GM19023 (cell line): ENCODE data around the gene PALM2AKAP2.

Source experiments
- ATAC-seq: cut with Tn5 transposase; IDR thresholded peaks from one replicate; pipeline ENCODE4 v1.9.1; 2021; ENCODE audit warnings: mild to moderate bottlenecking, moderate library complexity; ENCODE audit not compliant: unreplicated experiment

The PALM2AKAP2 gene

DNA sequence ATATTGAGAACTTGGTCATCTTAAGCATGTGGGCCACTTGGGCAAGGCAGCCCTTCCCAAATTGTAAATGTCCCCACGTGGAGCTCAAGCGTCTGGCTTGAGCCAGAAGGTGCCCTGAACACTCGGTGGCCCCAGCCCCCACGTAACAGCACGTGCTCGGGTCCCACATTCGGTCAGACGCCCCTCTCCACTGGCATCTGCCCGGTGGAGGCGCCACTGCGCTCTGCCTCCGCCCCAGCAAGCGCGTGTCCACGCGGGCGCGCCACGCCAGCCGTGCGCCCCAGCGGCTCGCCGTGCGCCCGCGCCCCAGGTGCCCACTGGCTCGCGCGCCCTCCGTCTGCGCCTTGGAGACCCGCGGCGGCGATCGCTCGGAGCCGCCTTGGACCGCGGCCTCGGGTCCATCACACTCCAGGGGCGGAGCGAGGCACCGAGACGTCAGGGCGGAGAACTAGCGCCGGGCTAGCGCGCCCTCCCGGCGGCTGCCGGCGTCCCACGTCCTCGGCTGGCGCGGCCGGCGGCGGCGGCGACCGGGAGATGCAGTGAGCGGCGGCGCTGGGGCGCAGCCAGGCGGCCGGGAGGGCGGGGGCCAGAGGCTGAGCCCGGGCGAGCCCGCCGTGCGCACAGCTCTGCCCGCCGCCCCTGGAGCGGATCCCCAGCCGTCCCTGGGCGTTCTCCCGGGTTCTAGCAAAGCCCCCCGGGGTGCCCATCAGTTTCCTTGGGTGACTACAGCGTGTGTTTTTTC is at the start of gene PALM2AKAP2:
TSS of gene PALM2AKAP2 (plus strand) at position 488 of the 742 bp plus-strand sequence. CDS start 291 bp downstream, outside the sequence.
- no peak for ATAC-seq

DNA sequence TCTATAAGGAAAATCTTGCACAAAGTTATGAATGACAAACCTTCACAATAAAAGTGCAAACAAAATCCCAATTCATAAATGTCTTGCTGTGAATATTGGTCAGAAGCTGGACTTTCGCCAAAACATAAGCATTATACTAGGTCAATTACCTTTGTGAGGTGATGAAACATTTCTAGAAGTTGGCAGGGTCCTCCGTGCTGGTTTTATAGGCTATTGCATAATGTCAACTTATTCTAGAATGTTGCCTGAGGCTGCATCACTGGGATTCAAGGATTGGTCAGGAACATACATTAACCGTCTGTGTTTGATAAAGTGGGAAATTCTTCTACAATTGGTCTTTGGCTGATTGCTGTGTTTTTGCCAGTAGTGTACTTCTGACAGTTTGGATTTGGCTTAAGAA is 49.8 kb upstream of the PALM2AKAP2 start:
- no peak for ATAC-seq

DNA sequence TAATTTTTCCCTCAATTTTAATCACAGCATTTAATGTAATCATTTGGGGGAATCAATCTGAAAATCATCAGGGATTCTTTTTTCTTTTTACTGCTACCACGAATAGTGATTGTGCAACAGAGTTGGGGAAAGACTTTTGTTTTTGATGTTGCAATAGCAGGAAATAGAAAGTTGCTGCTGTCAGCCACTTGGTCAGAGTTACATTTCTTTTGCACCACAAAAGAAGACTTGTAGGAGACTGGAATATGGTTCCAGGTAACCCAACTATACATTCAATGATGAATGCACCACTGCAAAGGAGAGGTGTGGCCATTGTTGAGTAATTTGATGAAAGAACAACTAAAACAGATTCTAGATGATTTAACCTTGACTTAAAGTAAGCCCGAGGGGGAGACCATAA is 46.3 kb upstream of the PALM2AKAP2 start:
- ATAC-seq: no peak

DNA sequence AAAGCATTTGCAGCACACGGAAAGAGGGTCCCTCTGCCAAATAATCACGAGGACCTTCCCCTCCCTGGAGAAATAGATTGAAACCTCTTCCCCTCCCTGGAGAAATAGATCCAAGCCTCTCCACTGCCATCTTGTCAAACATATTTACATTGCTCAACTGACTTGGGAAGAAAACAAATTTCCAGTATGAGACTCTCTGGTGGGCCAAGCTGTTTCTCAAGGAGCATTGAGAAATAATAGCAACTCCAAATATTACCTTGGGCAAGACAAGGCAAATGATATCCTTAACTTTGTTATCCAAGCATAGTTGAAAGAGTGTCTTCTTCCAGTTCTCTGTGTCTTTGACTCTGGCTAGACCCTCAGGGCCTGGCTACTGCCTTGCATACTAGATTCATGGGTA is 45.2 kb upstream of the PALM2AKAP2 start:
- no peak for ATAC-seq

DNA sequence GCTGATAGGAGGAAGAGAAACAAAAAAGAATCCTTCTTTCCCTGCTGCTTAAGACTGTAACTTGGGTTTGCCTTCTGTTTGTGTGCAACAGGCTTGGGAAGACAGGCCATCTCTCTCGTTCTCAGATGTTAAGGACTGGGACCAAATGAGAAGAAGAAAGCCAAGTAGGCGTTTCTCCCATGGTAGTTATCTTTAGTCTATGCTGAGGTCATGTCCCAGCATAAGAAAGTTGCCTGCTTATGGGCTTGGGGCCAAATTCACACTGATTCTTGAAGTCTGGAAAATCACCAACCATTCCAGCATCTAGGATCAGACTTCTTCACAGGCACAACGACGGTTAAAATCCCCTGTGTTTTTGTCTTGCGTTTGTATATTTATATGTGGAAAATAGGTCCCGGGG is 44.2 kb upstream of the PALM2AKAP2 start:
- no peak for ATAC-seq

DNA sequence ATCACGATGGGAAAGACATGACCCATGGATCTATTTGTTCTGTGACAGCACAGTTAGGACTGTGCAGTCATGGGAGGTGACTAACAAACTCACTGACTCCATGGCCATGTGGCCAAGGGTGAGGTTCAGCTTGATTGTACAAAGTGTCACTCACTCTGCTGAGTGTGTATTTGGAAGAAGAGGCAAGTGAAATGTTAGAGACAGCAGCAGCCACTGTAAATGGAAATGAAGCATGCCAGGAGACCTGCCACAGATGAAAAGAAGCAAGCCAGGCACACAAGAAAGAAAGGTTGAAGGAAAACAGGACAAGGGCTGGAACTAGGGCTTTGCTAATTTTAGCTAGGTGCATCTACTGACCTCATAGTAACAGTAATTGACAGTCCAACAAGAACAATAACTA is 42.7 kb upstream of the PALM2AKAP2 start:
- ATAC-seq: no peak

DNA sequence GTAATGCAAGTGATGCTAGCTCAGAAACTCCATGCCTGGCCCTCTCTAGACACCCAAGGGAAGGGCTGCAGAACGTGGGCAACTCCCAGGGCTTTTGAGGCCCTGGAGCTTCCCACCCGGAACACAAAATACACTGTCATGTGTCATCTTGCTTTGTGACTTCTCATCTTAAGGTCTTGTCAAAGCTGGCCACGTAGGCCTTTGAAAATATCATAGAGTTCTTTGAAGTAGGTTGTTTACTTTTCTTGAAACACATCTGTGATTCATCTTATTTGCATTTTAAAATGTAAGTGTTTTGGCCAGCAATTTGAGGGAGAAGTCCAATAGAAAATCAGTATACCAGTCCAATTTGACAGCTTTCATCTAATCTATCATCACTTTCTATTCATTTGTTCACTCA is 40.2 kb upstream of the PALM2AKAP2 start:
- no peak for ATAC-seq

DNA sequence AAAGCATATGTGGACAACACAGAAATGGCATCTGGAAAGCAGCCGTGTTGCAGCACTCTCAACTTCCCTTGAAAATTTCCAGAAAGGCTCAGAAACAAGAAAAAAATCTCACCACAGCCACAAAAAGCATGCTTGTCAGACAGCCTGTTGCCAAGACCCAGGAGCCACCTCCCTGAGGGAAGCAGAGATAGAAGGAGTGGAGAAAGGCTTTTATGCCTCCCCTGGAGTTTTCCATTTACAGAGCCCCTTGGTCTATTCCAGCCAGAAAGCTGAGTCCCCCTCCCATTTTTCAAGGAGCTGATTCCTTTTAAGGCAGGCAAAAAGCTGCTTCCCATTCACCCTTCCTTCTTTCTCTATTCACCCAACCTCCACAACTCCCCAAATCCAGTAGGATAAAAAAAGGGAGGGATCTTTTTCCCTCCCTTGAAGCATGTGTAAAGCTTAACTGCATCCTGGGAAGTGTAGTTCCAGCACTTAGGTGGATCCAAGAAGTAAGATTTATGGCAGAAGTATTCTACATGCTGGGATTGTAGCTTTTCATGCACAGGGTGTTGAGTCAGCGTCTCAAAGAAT is 37.1 kb upstream of the PALM2AKAP2 start:
- ATAC-seq: no peak

DNA sequence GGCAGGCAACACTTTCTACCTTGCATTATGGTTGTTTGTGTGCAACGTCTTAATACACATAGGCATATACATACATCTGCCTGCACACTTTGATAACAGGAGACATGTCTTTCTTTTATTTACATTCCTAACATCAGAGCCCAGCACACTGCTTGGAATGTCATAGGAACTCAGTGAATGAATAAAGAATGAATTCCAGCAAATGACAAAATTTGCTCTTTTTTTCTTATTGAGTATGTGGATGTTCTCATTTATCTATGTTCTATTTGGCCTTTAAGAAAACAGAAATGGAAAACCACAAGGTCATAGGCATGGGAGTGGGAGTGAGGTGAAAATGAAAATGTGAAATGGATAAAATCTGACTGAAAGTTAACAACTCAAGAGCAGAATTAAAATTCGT is 36.3 kb upstream of the PALM2AKAP2 start:
- ATAC-seq: no peak

DNA sequence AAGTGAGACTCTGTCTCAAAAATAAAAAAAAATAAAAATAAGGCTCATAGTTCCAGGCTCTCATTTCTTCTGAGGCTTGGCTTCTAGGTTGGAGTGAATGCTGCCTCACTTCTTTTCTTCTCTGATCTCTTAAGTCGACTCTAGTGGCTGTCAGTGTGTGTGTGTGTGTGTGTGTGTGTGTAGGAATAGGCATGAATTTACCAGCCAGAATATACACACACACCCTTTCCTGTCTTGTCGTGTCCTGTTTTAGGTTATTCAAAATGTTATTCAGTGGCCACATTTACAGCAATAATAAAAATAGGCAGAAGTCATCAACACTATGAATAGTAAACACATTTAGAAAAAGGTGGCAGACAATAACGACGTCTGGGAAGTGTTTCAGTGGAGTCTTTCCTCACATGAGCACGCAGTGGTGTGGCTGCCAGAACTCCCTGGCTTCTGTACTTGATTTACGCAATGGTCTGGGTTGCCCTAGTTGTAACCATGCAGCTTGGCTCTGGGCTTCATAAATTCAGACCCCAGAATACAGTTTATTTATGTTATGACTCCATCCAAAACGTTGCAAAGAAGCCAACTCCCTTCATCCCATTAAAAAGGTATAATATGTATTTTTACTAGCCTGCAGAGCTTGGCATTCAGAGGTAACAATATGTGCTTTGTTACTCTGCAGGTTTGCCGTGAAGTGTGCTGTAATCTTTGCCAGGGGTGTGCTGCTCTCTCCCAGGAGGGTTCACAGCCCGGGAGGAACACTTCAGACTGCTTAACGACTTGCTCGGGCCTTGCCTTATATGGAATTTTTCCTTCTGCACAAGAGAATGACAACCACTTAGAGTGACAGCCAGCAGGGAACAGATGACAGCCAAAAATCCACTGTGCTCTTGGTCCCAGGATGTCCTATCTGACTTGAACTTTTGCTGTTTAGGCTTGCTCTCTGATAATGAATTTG is 34.4 kb upstream of the PALM2AKAP2 start:
- ATAC-seq: no peak

DNA sequence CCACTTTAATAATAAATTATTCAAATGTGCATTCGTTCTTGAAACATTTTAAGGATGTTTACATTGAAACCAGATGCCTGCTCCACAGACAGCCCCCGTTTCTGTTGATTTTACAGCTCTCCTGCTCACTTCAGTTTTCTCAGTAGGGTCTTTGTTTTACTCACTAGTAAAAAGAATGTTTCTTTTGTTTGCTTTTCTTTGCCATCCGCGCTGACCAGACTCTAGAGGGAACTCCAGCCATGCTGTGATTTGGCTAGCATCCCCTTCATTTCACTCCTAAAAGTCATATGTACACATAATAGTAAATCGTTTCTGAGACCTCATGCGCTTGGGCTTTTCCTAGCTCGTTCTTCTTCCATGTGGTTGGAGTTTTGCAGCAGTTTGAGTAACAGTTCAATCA is 28.7 kb upstream of the PALM2AKAP2 start:
- ATAC-seq: no peak

DNA sequence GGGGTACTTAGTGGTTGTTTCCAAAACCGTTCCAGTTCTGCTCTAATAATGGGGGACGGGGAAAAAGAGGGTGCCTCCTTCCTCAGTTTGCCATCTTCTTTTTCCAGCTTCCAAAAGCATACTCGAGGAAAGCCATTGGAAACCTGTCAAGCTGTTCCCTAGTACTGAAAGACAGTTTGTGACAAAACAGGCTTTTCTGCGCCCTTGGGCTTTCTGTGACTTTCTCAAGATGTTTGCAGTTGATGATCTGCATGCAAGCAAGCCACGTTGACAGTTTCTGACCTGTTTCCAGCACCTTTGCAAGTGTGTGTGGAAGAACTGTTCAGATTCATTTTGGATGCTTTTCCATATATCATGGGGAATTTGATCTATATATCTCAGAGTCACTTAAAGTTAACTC is 26.7 kb upstream of the PALM2AKAP2 start:
- no peak for ATAC-seq

DNA sequence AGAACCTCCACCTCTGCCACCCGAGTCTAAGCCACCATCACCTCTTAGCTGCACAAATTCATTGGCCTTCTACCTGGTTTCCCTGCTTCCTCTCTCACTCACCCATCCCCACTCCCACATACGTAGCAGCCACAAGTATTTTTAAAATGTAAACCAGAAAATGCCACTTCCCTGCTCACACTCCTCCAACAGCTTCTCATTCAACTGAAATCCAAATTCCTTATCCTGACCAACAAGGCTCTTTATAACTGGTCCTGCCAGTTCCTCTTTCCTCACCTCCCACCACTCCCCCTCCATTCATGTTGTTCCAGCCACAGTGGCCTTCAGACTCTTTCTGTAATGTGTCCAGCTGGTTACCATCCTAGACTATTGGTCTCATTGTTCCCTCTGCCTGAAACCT is 25.0 kb upstream of the PALM2AKAP2 start:
- no peak for ATAC-seq

DNA sequence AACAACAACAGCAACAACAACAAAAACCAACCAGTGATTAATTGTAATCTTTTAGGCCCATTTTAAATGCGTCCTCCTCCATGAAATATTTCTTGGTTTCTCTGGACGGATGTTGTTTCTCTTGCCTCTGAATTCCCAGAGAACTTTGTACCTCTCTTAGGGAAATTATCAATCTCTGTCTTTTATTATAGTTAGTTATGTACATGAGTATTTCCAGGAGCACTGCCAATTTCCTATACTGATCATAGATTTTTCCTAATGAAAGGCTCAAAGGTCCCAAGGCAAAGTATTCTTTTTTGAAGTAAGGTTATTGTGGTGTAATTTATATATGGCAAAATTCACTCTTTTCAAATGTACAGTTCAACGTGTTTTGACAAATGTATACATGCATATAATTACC is 20.4 kb upstream of the PALM2AKAP2 start:
- no peak for ATAC-seq

DNA sequence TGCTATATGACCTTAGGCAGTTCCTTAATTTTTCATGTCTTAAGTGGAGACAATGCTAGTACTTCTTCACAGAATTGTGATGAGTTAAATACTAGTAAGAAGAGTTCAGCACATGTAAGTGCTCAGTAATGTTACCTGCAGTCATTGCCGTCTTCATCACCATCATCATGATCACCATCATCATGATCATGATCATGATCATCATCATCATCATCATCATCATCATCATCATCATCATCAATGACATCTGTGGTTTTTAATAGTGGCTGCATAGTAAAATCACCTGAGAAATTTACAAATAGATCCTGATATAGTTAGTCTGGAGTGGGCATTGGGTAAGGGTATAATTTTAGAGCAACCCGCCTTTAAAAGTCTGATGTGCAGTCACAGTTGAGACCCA is 14.7 kb upstream of the PALM2AKAP2 start:
- ATAC-seq: no peak

DNA sequence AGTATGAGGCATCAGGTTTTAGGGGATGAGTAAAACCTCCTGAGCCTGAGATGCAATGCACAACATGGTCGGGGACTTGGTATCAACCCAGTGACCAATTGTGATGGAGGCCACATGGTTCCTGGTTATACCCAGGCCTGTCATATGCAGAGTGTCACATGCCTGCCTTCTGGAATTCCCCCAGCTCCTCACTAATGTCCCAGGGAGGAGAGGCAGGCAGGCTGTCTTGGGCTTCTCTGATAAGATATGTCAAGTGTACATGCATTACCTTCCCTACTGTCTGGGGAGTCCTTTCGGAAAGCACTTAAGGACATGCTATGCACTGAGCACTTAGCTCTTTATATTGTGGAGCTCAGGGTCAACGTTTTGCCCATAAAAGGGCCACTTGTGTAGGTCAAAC is 14.2 kb upstream of the PALM2AKAP2 start:
- ATAC-seq: no peak

DNA sequence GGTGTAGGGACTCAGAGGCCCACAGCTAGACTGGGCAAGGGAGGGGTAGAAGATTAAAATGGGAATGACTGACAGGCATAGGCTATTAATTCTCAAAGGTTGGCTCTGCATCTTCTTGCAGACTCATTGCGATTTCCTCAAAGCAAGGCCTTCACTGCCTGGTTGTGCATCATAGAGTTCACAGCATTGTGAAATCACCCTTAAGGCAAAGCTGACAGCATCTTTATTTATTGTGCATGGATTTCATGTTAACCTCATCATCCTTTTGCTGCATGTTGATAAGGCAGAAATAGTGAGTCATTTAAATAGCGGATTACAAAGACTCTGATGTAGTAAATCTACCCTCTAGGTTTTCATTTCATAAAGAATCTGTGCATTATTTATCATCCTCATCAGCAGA is 13.6 kb upstream of the PALM2AKAP2 start:
- no peak for ATAC-seq

DNA sequence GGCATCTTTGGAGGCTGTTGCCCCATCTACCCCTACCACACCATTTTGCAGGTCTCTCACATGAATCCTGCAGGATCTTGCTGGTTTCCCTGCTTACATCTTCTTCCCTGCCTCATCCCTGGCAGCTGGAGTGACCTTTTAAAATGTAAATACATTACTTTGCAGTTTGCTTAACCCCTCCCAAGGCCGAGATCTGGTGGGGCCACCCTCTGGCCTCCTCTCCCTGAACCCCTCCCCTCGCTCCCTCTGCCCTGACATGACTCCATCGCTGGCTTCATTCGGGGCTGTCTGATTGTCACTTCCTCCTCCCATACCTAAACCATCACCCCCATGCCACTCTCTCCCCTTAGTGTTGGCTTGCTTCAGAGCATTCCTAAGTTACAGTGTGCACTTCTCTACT is 12.6 kb upstream of the PALM2AKAP2 start:
- ATAC-seq: no peak

DNA sequence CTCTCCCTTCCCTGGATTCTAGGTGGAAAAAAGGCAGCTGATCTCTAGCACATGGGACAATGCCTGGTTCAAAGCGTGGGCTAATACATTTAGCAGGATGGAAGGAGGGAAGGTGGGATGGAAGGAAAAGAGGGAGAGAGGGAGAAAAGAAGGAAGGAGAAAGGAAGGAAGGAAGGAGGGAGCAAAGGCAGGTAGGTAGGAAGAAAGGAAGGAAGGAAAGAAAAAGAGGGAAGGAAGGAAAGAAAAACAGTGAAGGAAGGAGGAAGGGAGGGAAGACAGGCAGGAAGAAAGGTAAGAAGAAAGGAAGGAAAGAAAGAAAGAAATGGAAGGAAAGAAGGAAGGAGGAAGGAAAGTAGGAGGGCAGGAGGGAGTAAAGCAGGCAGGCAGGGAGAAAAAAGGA is 12.2 kb upstream of the PALM2AKAP2 start:
- ATAC-seq: no peak

DNA sequence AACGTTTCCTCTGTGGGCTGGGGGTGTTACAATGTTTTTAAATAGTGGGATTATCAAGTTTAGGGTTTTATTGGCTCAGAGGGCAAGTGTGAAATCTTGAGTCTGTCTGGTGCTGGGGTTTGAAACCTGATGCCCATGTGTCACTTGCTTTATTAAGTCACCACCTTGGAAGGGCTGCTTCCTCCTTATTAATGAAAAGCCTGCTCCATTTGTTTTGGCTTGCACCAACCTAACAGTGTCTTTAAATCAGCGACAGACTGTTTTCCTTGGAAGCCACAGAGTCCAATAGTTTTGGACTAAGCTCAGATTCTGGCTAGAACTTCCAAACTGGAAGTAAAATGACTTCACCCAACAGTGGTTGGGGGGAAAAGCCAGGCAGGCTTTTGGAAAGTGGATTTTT is 10.7 kb upstream of the PALM2AKAP2 start:
- no peak for ATAC-seq

DNA sequence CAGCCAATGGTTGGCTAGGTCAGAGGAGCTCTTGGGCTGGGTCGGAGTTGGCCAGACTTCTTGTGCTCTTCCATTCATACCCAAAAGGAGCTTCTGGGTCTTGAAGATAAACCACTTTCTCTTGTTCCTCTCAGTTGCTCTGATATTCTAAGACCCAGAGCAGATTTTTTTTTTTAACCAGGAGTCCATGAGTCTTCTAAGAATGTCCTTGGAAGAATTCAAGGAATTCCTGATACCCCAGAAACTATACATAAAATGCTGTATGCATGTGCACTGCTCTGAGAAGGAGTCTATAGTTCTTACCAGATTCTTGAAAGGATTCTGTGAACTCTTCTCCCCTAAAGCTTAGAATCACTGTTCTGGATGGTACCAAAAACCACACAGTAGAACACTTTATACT is 9.9 kb upstream of the PALM2AKAP2 start:
- no peak for ATAC-seq

DNA sequence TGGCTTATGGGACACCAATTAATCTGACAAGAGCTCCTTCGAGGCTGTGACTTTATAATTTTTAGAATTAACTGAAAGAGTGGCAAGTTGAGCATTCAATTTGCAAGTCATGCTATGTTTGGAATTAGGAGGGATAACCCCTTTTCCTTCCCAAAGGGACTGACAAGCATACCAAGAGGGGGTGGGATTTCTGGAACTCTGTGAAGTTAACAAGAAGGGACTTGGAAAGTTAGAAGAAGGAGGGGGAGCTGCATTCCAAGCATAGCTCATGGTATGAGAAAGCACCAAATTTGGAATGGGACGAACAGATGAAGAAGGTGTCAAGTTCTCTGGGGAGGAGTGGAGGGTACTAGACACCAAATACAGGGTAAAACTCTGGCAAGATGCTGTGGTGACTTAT is 8.9 kb upstream of the PALM2AKAP2 start:
- no peak for ATAC-seq
